ENCODE measurements around the gene DHFR2. TPM values are rescaled to one million over a fixed set of nuclear protein-coding genes. Genes with fewer than 3 reads are reported as not detected.
"Not testable (repeated sequence)": the region's sequence is repeated elsewhere in the genome, so short reads cannot be mapped to it uniquely, and the experiment has no call there.

The DHFR2 gene
- total and polyA plus RNA-seq, 4 donors: 3.5 to 8.1 (median 5.1) TPM

DNA sequence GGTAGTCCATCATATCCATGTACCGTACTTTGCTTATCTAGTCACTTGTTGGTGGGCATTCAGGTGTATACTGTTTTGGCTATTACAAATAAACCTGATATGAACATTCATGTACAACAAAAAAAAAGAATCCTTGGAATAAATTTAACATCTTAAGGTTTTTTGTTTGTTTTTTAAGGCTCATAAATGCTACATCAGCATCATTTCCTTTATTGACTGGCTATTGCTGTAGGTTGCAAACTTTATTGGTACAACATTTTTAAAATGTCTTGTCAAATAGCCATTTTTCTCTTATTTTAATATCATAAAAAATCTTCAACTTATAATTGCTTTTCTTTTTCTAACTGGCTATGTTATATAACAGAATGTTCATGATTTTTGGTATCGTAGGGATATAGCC is 16.2 kb downstream of the DHFR2 start:
- H3K27me3 ChIP-seq (ENCODE audit: control insufficient read depth in 3 of 3, insufficient read depth in 3 of 3, low read length in 2 of 3): no peaks in the 10 kb centered on the region
- no peak overlapping the region for H3K27ac ChIP-seq (ENCODE audit: low read depth in 1 of 2, low read length in 1 of 2)
- TF ChIP-seq, protein P1, sequence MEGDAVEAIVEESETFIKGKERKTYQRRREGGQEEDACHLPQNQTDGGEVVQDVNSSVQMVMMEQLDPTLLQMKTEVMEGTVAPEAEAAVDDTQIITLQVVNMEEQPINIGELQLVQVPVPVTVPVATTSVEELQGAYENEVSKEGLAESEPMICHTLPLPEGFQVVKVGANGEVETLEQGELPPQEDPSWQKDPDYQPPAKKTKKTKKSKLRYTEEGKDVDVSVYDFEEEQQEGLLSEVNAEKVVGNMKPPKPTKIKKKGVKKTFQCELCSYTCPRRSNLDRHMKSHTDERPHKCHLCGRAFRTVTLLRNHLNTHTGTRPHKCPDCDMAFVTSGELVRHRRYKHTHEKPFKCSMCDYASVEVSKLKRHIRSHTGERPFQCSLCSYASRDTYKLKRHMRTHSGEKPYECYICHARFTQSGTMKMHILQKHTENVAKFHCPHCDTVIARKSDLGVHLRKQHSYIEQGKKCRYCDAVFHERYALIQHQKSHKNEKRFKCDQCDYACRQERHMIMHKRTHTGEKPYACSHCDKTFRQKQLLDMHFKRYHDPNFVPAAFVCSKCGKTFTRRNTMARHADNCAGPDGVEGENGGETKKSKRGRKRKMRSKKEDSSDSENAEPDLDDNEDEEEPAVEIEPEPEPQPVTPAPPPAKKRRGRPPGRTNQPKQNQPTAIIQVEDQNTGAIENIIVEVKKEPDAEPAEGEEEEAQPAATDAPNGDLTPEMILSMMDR (IDR thresholded peaks at IDR 0.05; ENCODE audit: control extremely low read depth, extremely low read depth): no peak
- peaks cover 0 to 9% (median 0%) of the 10 kb centered on the region in 4 donors for H3K9me3 ChIP-seq (ENCODE audit: control insufficient read depth in 4 of 4, insufficient read depth in 3 of 4, low read length in 3 of 4)
- peaks cover 0 to 11% (median 3%) of the 10 kb centered on the region in 4 donors for H3K36me3 ChIP-seq (ENCODE audit: control insufficient read depth in 4 of 4, insufficient read depth in 4 of 4, low read length in 4 of 4)
- ATAC-seq (ENCODE audit: insufficient read depth, low FRiP score) (no peak), DNase-seq (no peak)
- no peaks in the 10 kb centered on the region for H3K4me1 ChIP-seq (ENCODE audit: control insufficient read depth in 5 of 5, insufficient read depth in 5 of 5, low read length in 5 of 5)
- 95 to 97% methylated on average over 2 of the region's 2 CpGs for WGBS, 2 donors
- H3K9ac ChIP-seq (ENCODE audit: insufficient read depth in 1 of 2, low read length in 2 of 2): no peak overlapping the region
- H3K4me3 ChIP-seq: no peak overlapping the region

DNA sequence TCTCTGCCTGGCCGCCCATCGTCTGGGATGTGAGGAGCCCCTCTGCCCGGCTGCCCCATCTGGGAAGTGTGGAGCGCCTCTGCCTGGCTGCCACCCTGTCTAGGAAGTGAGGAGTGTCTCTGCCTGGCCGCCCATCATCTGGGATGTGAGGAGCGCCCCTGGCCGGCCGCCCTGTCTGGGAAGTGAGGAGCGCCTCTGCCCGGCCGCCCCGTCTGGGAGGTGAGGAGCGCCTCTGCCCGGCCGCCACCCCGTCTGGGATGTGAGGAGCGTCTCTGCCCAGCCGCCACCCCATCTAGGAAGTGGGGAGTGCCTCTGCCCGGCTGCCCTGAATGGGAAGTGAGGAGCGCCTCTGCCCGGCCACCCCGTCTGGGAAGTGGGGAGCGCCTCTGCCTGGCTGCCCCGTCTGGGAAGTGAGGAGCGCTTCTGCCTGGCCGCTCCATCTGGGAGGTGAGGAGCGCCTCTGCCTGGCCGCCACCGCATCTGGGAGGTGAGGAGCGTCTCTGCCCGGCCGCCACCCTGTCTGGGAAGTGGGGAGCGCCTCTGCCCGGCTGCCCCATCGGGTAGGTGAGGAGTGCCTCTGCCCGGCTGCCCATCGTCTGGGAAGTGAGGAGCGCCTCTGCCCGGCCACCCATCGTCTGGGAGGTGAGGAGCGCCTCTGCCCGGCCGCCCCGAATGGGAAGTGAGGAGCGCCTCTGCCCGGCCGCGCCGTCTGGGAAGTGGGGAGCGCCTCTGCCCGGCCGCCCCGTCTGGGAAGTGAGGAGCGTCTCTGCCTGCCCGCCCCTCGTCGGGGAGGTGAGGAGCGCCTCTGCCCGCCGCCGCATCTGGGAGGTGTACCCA is 18.4 kb downstream of the DHFR2 start:
- H3K36me3 ChIP-seq (ENCODE audit: control insufficient read depth in 4 of 4, insufficient read depth in 4 of 4, low read length in 4 of 4): peaks cover 0 to 13% (median 1%) of the 10 kb centered on the region in 4 donors
- not testable (repeated sequence) for H3K9me3 ChIP-seq (ENCODE audit: control insufficient read depth in 4 of 4, insufficient read depth in 3 of 4, low read length in 3 of 4); H3K9ac ChIP-seq (ENCODE audit: insufficient read depth in 1 of 2, low read length in 2 of 2); DNase-seq; H3K27me3 ChIP-seq (ENCODE audit: control insufficient read depth in 3 of 3, insufficient read depth in 3 of 3, low read length in 2 of 3); H3K4me1 ChIP-seq (ENCODE audit: control insufficient read depth in 5 of 5, insufficient read depth in 5 of 5, low read length in 5 of 5); H3K27ac ChIP-seq (ENCODE audit: low read depth in 1 of 2, low read length in 1 of 2); H3K4me3 ChIP-seq; ATAC-seq (ENCODE audit: insufficient read depth, low FRiP score)
- 97 to 98% methylated on average over 61 of the region's 61 CpGs for WGBS, 2 donors

DNA sequence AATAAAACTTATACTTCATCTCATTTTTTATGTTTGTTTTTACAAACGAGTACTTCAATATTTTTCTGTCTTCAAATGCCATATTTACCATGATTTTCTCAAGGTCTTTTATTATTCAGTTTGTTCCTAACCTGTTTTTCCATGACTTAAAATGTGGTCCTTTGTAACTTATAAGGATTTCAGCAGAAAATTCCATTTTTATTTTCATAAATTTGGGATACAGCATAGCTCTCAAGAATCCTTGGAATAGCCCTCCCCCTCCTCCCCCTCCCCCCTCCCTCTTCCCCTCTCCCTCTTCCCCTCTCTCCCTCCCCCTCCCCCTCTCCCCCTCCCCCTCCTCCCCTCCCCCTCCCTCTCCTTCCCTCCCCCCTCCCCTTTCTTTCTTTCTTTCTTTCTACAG is 19.4 kb downstream of the DHFR2 start:
- TF ChIP-seq, protein P1 (IDR thresholded peaks at IDR 0.05; ENCODE audit: control extremely low read depth, extremely low read depth): no peak

DNA sequence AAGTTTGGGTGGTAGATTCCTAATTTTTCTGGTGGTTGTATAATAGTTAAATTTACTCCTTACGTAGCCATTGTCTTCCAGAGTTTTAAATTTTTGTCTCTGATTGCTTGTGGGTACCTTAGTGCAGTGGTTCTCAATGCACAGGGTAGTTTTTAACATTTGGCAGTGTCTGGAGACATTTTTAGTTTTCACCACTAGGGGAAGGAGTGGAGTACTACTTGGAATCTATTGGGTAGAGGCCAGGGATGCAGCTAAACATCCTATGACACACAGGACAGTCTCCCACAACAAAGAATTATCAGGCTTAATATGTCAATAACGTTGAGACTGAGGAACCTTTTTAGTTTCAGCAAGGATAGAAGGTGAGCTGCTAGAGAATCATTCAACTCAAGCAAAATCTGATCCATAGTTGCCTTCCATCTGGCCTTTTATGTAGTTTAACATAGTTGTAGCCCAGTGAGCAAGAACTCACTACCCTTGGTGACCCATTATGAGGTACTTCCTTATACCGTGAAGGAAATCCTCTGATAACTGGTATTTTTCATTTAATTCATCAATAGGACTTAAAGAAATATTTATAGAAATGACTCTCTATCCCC is 25.7 kb downstream of the DHFR2 start:
- 80 to 83% methylated on average over 3 of the region's 3 CpGs for WGBS, 2 donors
- no peaks in the 10 kb centered on the region for H3K4me1 ChIP-seq (ENCODE audit: control insufficient read depth in 5 of 5, insufficient read depth in 5 of 5, low read length in 5 of 5)
- no peak overlapping the region for H3K9ac ChIP-seq (ENCODE audit: insufficient read depth in 1 of 2, low read length in 2 of 2)
- no peak for DNase-seq
- no peaks in the 10 kb centered on the region for H3K9me3 ChIP-seq (ENCODE audit: control insufficient read depth in 4 of 4, insufficient read depth in 3 of 4, low read length in 3 of 4)
- no peak for ATAC-seq (ENCODE audit: insufficient read depth, low FRiP score)
- H3K36me3 ChIP-seq (ENCODE audit: control insufficient read depth in 4 of 4, insufficient read depth in 4 of 4, low read length in 4 of 4): peaks cover 2 to 5% (median 4%) of the 10 kb centered on the region in 4 donors
- H3K4me3 ChIP-seq: no peak overlapping the region
- H3K27me3 ChIP-seq (ENCODE audit: control insufficient read depth in 3 of 3, insufficient read depth in 3 of 3, low read length in 2 of 3): no peaks in the 10 kb centered on the region
- TF ChIP-seq, protein P1 (IDR thresholded peaks at IDR 0.05; ENCODE audit: control extremely low read depth, extremely low read depth): peak; percentile 7
- no peak overlapping the region for H3K27ac ChIP-seq (ENCODE audit: low read depth in 1 of 2, low read length in 1 of 2)

More for the DNA sequence above, 19.4 kb downstream of the DHFR2 start:
- 94 to 95% methylated on average over 1 of the region's 1 CpG for WGBS, 2 donors
- Histone ChIP-seq H3K4me1 (ENCODE audit: control insufficient read depth in 5 of 5, insufficient read depth in 5 of 5, low read length in 5 of 5) (no peaks in the 10 kb centered on the region), H3K9ac (ENCODE audit: insufficient read depth in 1 of 2, low read length in 2 of 2) (no peak overlapping the region), H3K4me3 (no peak overlapping the region), H3K27me3 (ENCODE audit: control insufficient read depth in 3 of 3, insufficient read depth in 3 of 3, low read length in 2 of 3) (no peaks in the 10 kb centered on the region), H3K27ac (ENCODE audit: low read depth in 1 of 2, low read length in 1 of 2) (no peak overlapping the region), H3K9me3 (ENCODE audit: control insufficient read depth in 4 of 4, insufficient read depth in 3 of 4, low read length in 3 of 4) (peaks cover 0 to 9% (median 0%) of the 10 kb centered on the region in 4 donors), H3K36me3 (ENCODE audit: control insufficient read depth in 4 of 4, insufficient read depth in 4 of 4, low read length in 4 of 4) (peaks cover 0 to 13% (median 1%) of the 10 kb centered on the region in 4 donors)
- DNase-seq (no peak), ATAC-seq (ENCODE audit: insufficient read depth, low FRiP score) (no peak)

Data from lung (tissue), 12 donors.